ENCODE measurements around the gene PDZD2.

The PDZD2 gene

DNA sequence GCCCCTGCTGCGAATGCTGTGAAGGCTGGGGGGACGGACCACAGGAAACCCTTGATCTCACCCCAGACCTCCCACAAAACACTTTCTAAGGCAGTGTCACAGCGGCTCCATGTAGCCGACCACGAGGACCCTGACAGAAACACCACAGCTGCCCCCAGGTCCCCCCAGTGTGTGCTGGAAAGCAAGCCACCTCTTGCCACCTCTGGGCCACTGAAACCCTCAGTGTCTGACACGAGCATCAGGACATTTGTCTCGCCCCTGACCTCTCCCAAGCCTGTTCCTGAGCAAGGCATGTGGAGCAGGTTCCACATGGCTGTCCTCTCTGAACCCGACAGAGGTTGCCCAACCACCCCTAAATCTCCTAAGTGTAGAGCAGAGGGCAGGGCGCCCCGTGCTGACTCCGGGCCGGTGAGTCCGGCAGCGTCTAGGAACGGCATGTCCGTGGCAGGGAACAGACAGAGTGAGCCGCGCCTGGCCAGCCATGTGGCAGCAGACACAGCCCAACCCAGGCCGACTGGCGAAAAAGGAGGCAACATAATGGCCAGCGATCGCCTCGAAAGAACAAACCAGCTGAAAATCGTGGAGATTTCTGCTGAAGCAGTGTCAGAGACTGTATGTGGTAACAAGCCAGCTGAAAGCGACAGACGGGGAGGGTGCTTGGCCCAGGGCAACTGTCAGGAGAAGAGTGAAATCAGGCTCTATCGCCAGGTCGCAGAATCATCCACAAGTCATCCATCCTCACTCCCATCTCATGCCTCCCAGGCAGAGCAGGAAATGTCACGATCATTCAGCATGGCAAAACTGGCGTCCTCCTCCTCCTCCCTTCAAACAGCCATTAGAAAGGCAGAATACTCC, 450.4 kb downstream of the PDZD2 start:
- no peak for DNase-seq

DNA sequence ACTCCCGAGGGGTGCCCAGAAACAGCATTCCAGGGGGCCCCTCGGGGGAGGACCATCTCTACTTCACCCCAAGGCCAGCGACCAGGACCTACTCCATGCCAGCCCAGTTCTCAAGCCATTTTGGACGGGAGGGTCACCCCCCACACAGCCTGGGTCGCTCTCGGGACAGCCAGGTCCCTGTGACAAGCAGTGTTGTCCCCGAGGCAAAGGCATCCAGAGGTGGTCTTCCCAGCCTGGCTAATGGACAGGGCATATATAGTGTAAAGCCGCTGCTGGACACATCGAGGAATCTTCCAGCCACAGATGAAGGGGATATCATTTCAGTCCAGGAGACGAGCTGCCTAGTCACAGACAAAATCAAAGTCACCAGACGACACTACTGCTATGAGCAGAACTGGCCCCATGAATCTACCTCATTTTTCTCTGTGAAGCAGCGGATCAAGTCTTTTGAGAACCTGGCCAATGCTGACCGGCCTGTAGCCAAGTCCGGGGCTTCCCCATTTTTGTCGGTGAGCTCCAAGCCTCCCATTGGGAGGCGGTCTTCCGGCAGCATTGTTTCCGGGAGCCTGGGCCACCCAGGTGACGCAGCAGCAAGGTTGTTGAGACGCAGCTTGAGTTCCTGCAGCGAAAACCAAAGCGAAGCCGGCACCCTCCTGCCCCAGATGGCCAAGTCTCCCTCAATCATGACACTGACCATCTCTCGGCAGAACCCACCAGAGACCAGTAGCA, 451.3 kb downstream of the PDZD2 start:
- DNase-seq: no peak

DNA sequence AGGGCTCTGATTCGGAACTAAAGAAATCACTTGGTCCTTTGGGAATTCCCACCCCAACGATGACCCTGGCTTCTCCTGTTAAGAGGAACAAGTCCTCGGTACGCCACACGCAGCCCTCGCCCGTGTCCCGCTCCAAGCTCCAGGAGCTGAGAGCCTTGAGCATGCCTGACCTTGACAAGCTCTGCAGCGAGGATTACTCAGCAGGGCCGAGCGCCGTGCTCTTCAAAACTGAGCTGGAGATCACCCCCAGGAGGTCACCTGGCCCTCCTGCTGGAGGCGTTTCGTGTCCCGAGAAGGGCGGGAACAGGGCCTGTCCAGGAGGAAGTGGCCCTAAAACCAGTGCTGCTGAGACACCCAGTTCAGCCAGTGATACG, 451.8 kb downstream of the PDZD2 start:
- no peak for DNase-seq

DNA sequence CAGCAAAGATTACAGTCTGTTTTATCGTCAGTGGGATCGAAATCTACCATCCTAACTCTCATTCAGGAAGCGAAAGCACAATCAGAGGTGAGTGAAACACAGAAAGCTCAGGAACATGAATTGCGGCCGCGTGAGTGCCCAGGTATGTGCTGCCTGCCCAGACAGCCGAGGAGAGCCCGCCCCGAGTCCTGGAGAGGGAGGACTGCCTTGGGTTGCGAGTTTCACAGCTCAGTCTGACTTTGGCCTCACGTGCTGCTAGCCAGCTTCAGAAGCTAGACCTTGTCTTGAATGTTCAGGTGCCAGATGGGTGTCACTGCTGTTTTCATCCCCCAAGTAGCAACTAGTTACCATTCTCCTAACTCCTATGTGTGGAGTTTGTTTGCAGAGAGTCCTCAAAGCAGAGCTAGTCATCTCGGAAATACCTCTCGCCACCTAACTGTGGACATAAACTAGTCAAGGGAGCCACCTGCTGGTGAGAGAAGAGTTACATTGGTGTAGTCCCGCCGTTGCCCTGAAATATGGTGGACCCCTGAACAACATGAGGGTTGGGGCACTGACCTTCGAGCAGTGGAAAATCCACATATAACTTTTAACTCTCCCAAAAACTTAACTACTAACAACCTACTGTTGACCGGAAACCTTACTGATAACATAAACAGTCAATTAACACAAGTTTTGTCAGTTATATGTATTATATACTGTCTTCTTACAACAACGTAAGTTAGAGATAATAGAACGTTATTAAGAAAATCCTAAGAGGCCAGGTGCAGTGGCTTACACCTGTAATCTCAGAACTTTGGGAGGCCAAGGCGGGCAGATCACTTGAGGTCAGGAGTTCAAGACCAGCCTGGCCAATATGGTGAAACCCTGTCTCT, 454.2 kb downstream of the PDZD2 start:
- DNase-seq: peak; percentile 65 to 75

DNA sequence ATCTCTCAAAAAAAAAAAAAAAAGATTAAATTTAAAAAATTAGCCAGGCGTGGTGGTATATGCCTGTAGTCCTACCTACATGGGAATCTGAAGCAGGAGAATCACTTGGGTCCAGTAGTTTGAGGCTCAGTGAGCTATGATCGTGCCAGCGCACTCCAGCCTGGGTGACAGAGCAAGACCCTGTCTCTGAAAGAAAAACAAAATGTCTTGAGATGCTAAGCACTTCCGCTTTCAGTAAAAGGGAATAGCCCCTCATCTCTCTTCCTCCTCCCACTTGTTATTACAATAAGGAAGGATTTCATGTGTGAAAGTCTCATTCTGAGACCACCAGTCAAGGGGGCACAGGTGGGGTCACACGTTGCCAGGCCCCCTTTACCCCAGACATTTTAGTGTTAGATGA, 455.8 kb downstream of the PDZD2 start:
- no peak for DNase-seq

DNA sequence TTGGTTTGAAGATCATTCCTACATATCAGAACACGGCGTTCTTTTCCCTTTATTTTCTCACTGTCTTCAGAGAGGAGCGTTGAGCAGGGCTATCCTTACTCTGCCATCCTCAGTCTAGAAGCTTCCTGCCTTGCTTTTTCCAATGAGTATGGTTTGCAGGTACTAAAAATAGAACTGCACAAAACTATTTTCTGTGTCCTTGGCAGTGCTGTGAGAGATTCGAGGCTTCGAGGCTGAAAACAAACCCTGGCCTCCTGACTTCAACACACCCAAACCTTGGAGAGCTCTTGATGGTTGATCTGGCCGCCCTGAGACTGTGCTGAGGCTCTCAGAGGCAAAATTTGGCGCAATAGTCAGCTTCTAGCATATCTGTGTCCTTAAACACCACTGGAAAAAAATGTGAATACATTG, 456.3 kb downstream of the PDZD2 start:
- DNase-seq: no peak

DNA sequence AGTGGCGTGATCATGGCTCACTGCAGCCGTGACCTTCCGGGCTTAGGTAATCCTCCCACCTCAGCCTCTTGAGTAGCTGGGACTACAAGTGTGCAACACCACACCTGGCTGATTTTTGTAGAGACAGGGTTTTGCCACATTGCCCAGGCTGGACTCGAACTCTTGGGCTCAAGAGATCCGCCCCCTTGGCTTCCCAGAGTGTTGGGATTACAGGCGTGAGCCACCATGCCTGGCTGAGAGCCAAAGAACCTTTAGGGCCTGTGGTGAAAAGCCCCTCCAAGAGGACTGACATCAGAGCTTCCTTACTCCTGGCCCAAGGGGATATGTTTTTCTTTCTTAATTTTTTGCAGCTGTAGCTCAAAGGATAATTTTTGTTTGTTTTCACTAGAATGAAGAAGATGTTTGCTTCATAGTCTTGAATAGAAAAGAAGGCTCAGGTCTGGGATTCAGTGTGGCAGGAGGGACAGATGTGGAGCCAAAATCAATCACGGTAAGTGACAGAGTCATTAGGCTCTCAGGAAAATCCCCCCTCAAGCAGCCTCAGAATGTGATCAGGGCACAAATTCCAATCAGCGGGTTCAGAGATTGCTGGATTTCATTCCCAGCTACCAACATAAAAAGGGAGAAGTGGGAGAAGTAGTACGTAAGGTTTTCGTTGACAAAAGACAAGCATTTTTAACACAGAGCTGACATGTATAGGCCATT, 458.1 kb downstream of the PDZD2 start:
- no peak for DNase-seq

DNA sequence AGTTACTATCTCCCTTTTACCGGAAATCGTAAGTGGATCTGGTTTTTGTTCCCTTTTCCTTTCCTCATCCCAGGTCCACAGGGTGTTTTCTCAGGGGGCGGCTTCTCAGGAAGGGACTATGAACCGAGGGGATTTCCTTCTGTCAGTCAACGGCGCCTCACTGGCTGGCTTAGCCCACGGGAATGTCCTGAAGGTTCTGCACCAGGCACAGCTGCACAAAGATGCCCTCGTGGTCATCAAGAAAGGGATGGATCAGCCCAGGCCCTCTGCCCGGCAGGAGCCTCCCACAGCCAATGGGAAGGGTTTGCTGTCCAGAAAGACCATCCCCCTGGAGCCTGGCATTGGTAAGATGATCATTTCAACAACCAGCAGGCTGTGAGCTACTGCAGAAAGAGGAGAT, 459.4 kb downstream of the PDZD2 start:
- DNase-seq: no peak

DNA sequence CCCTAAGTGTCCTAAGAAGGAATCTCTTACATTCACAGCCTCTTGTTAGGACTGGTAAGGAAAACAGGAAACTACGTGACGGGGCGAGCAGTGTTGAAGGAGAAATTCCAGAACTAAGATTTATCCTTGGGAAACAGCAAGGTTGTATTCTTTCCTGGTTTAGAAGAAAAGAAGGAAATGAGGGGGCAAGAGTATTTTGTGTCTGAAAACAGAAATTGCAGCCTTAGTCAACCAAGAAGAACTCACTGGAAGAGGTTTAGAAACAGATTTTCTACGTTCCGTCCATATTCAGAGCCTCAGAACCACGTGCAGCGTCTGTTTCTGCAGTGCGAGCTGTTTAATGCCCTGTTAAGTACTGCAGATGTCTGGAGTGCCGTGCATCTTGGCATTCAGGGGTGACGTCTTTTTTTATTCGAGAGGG, 460.0 kb downstream of the PDZD2 start:
- no peak for DNase-seq

DNA sequence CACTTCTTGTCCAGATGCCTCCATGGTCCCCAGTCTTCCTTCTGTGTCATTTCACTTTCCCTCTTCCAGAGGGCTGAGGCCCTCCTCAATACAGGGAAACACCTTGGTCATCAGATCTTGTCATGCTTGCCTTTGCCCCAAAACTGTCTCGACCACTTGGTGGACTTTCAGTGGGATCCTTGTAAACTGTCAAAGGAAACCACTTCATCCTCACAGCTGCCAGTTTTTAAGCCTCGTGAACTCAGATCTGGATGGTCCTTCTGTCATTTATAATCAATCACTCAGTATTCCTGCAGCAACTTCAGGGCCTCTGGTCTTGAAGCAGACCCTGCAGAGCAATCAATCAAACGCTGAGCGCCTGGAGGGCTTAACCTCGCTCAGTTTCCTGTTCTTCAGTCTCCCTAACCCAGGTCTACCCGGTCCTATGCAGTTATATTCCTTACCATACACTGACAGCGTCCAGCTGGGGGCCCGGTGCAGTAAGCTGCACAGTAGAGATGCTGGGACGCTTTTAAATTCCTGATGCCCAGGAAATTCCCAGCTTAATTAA, 460.6 kb downstream of the PDZD2 start:
- DNase-seq: no peak

DNA sequence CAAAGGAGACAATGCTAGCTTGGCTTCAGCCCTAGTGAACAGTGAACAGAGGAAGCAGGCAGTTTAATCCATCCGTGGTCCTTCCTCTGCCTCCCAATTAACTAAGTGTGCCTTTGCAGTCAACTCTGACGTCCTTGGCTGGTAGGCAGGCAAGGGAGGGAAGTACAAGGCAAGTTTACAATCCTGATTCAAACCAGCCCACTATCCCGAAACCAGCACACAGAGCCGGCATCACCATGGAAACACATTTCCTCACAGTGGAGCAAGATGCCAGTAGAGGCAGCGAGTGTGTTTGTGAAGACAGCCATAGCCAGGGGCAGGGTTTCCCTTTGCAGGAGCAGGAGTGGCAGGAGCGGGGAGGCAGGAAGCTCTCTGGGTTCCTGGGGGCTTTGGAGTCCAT, 461.3 kb downstream of the PDZD2 start:
- no peak for DNase-seq

DNA sequence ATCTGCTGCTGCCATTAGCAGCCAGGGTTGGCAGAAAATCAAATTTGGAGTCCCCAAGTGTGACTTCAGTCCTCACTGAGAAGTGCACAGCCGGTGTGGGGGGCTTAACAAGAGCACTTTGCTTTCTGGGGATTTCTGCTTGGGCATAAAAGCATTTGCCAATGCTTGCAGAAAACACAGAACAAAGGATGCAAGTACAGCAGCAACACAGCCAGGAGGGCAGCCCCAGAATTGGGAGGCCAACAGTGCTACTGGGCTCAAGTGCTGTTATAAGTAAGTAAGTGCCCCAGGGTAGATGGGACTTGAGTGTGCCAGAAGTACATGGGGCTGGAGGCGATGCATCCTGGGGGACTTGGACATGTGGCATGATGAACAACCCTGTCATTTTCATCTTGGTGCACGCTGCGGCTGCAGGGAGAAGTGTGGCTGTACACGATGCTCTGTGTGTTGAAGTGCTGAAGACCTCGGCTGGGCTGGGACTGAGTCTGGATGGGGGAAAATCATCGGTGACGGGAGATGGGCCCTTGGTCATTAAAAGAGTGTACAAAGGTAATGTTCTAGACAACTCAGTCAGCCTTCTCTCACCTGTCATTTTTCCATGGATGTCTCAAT, 461.9 kb downstream of the PDZD2 start:
- DNase-seq: no peak

DNA sequence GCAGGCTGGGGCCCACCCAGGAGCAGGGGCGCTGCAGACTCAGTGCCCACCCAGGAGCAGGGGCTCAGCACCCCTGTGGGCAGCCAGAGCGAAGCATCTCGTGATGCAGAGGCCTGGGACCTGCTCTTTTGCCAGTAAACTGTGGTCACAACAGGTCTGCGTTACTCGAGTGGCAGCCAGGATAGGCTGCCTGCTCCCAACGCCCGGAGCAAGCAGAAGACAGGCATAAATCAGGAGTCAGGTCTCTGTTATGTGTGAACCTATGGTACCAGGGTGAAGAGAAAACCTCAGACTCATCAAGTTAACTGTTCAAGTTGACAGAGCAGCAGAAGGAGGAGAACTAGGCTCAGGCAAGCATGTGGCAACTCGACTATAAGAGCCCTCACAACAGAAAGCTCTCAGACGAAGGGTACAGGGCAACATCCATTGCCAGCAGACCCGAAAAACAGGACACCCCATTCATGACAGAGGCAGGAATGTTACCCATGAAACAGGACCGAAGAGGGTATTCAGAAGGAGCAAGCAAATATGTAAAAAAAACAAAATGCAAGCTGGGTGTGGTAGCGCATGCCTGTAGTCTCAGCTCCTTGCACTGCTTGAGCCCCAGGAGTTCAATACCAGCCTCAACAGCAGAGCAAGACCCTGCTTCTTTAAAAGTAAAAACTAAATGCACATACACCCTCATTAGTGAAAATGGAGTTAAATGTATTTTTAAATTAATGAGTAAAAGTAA, 463.5 kb downstream of the PDZD2 start:
- DNase-seq: no peak

DNA sequence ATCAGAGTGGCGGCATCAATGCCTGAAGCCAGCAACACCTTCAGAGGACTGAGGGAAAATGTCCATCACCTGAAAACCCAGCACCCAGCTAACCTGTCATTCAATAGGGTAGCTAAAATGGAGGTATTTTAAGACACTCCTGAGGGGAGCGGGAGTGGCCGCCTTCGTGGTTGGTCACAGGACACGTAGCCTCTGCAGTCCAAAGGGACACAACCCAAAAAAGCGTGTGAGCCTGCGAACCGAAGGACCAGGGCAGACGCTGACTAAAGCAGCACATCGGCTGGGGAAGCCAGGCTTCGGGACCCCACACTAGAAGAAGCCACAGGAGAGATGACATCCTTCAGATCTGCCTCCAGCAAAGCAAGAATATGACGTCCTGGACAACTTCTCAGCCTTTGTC, 464.6 kb downstream of the PDZD2 start:
- no peak for DNase-seq

DNA sequence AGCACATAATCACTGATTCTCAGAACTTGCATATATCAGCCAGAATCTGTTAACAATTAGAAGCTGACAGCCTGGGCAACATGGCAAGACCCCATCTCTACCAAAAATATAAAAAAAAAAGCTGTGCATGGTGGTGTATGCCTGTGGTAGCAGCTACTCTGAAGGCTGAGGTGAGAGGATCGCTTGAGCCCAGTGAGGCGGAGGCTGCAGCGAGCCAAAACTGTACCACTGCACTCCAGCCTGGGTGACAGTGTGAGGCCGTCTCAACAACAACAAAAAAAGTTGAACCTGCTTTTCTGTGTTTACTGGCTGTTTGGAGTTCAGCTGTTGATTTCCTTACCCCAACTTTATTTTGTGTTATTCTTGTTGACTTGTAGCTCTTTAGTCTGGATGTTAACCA, 468.4 kb downstream of the PDZD2 start:
- no peak for DNase-seq

DNA sequence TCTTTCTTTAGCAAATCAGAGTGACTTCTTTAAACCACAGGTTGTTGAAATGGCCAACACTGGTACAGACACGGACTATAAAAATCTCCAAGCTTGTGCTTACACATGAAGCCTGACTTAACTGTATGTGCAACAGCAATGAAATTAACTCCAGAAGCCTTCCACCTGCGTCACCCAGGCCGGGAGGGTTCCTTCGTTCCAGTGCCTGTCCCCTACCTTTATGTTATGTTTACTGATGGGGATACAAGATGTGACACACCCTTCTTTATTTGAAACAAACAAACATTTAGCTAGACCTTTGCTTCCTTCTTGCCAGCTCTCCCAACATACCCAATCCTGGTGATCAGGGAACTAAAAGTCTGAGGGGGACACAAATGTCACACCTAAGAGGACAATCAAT, 469.2 kb downstream of the PDZD2 start:
- no peak for DNase-seq

DNA sequence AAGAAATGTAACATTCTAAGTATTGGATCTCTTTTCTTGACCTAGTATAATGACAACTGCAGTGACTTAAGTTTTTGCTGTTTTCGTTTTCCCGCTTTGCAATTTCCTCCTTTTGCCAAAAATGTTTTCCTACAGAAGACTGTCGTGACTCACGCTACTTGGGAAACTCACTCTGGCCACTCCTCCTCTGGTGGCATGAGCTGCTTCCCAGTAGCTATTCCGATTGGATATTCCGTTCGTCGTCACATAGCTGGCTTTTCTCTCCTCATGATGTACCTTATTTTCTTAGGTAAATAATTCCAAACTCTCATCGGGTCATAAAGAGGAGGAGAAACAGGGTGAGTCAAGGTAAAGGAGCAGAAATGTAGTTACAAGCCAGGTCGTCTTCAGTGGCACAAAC, 470.3 kb downstream of the PDZD2 start:
- DNase-seq: no peak

DNA sequence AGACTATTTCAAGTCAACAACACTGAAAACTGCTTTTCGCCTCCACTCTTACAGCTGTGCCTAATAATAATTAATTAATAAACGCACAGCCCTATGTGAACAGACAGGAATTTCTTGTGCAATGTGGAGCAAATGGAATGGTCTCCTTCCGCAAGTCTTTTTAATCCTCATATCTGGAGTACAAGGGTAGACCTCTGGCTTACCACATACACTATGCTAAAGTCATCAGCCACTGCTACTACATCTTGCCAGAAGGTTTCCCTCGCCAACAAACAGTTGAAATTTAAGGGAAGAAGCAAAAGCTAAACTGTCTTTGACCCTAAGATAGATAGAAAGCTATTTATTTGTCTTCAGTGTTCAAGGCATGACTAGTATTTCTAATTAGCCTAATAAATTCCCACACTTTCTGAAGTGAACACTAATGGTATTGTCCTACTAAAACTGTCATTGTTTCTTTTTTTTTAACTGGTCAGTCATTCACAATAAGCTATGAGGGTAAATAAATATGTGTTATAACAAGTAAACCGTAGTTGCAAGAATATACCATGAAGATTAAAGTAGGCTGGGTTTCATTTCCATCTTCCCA, 471.3 kb downstream of the PDZD2 start:
- DNase-seq: no peak

DNA sequence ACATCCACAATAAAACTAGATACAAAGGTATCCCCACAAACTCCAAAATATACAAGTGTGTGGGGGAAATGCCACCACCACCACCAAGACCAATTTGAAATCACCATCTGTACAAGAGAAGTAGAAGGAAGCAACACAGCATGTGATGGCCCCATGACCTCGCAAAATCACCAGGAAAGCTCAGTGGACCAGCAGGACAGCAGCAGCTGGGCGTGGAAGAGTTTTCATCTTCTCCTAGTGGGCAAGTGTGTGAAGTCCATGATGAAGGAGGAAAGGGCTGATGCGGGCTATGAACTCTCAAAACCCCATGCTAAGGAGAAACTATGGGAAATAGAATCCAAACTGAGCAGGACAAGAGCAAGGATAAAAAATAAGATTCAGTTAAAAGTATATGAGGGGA, 477.1 kb downstream of the PDZD2 start:
- DNase-seq: no peak

DNA sequence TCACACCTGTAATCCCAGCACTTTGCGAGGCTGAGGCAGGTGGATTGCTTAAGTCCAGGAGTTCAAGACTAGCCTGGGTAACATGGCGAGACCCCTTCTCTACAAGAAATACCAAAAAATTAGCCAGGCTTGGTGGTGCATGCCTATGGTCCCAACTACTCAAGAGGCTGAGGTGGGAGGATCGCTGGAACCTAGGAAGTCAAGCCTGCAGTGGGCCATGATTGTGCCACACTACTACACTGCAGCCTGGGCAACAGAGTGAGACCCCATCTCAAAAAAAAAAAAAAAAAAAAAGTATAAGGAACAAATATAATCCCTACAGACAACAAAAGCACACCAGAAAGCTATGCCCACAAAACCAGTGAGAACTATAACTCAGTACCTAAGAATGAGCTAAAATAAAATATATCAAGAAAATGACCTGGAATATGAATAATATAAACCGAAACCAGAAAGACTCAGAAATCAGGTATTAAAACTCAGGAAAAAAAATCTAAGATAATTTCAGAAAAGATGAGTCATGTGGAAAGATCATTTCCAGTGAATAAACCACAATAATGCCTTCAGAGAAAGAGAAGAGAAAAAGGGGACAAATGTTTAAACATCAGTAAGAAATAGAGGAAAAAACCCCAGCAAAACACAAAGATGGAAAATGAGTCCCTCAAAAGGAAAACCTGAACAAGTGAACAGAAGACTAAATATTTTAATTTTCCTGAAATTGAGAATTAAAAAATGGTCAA, 477.8 kb downstream of the PDZD2 start:
- no peak for DNase-seq
